ENCODE results near the gene RING1. TPM values are rescaled to one million over a fixed set of nuclear protein-coding genes. Genes with fewer than 3 reads are reported as not detected.

The RING1 gene
- total RNA-seq, 1 experiment from 2014 or later = 45.9 TPM

DNA sequence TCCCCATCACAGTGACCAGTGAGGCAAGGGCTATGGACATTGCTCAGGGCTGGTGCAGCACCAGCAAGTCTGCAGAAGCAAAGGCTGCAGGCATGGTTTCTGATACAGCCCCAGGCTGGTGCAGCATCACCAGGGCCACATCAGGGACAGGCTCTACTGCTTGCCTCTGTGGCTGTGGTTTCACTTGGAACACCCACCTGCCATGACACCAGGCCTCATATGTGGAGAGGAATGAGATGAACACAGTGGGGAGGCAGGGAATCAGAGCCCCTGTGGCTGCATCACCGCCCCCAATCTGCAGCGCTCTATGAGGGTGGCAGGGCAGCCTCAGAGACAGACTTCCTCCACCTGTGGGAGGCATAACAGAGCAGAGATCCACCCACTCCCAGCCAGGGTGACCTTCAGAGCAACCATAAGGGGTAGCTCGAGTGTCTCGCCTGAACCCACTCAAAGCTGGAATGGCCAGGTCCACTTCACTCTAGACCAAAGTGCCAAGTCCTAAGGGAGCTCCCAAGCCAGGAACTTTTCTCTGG, 7.9 kb downstream of the RING1 start:
- intact Hi-C loops (cut with micrococcal nuclease) = no loop called here
- H4K20me1 ChIP-seq (ENCODE audit: insufficient read depth) = no peaks in the 10 kb centered on the region
- TF ChIP-seq ZBTB33 (IDR thresholded peaks at IDR 0.05; ENCODE audit: extremely low read depth, insufficient replicate concordance, low read length) = no peak
- TF ChIP-seq CTCF (IDR thresholded peaks at IDR 0.05 in 2 of 3, conservative IDR thresholded peaks at IDR 0.05 in 1 of 3; ENCODE audit: borderline replicate concordance in 1 of 3, insufficient read depth in 1 of 3, low read depth in 2 of 3, low read length in 2 of 3) = no peak
- no peak for TF ChIP-seq EZH2 (IDR thresholded peaks at IDR 0.05)
- TF ChIP-seq REST (IDR thresholded peaks at IDR 0.05; ENCODE audit: low read depth) = no peak
- TF ChIP-seq ELF1 (IDR thresholded peaks at IDR 0.05; ENCODE audit: borderline replicate concordance, low read depth) = no peak
- no peak for TF ChIP-seq RAD21 (IDR thresholded peaks at IDR 0.05; ENCODE audit: low read depth)
- H3K9ac ChIP-seq (ENCODE audit: low read length) = no peak overlapping the region
- ChIA-PET CTCF (no interaction called here), RAD21 (ENCODE audit: low non-redundant PET in 1 of 2, low total read pairs in 2 of 2, uncharacterized antibody in 2 of 2, unreplicated experiment in 2 of 2) (no interaction called here), POLR2A (no interaction called here)
- H3K4me1 ChIP-seq (ENCODE audit: control insufficient read depth in 1 of 2, insufficient read depth in 2 of 2, low read length in 2 of 2) = peaks cover 0 to 5% of the 10 kb centered on the region in 2 experiments; a peak in 1 of 4 replicates
- H2AFZ ChIP-seq (ENCODE audit: low read depth, low read length, poor library complexity, severe bottlenecking) = no peak overlapping the region
- H3K4me2 ChIP-seq (ENCODE audit: low read length) = no peak overlapping the region
- no peaks in the 10 kb centered on the region for H3K9me2 ChIP-seq (ENCODE audit: insufficient read depth)
- H3K36me3 ChIP-seq (ENCODE audit: control insufficient read depth in 1 of 2, insufficient read depth in 2 of 2, low read length in 2 of 2) = 0 out of 4 replicates have a peak, but pooled peaks cover 0 to 2% of the 10 kb centered on the region in 2 experiments
- no peaks in the 10 kb centered on the region for H3K9me3 ChIP-seq (ENCODE audit: control insufficient read depth in 1 of 2, insufficient read depth in 1 of 2, low read depth in 1 of 2, low read length in 2 of 2)
- no peak overlapping the region for H3K4me3 ChIP-seq (replicated peaks in 1 of 2; ENCODE audit: low read depth in 1 of 2, low read length in 2 of 2)
- ATAC-seq (no peak), DNase-seq (ENCODE audit: low read depth, low spot score) (no peak)
- no peaks in the 10 kb centered on the region for H3K79me2 ChIP-seq (ENCODE audit: insufficient read depth, low read length)
- H3K27me3 ChIP-seq (ENCODE audit: insufficient read depth, low read length) = no peaks in the 10 kb centered on the region
- BruUV-seq (replicated peaks) = no TSS peak
- no peak overlapping the region for H3K27ac ChIP-seq (ENCODE audit: low read depth, low read length)

All from HCT116 (cell line).